Mononuclear cell (primary cell): Measurements from ENCODE around the gene GET3. TPM values are rescaled to one million over a fixed set of nuclear protein-coding genes. Genes with fewer than 3 reads are reported as not detected.
"Not testable (repeated sequence)": the region's sequence is repeated elsewhere in the genome, so short reads cannot be mapped to it uniquely, and the experiment has no call there.

Experiments
- H3K27me3 ChIP-seq: 2 replicates; pipeline ENCODE4 v1.6.0; 2011; ENCODE audit warnings: low read length, control low read depth; ENCODE audit not compliant: insufficient read depth
- H3K4me1 ChIP-seq: 2 replicates; pipeline ENCODE4 v1.5.1; 2011; ENCODE audit warnings: mild to moderate bottlenecking, low read length, control low read depth; ENCODE audit not compliant: insufficient read depth
- H3K4me3 ChIP-seq: 2 replicates; pipeline ENCODE4 v1.5.1; 2011; ENCODE audit warnings: mild to moderate bottlenecking, low read length, moderate library complexity
- H3K9me3 ChIP-seq: 2 replicates; pipeline ENCODE4 v1.5.1; 2011; ENCODE audit warnings: low read depth, mild to moderate bottlenecking, control low read depth, low read length
- total RNA-seq: library from RNA; depleted of rRNA; stranded (reverse); fragments of >200 nt; gene quantifications from one replicate; pipeline ENCODE4 v1.2.3, GENCODE V29; 2012

GET3 gene
- 28.7 TPM for total RNA-seq

- Histone ChIP-seq H3K27me3 (no peaks in the 10 kb centered on the region), H3K4me1 (peaks cover 46% of the 10 kb centered on the region), H3K9me3 (no peaks in the 10 kb centered on the region), H3K4me3 (peak within 1 kb of the TSS; percentile 82)
These were observed at the start of gene GET3 for GRCh38 chr19:12736995-12737834. TSS of gene GET3 (plus strand) at chr19:12737497. CDS start at chr19:12737506, 9 bp downstream.

DNA sequence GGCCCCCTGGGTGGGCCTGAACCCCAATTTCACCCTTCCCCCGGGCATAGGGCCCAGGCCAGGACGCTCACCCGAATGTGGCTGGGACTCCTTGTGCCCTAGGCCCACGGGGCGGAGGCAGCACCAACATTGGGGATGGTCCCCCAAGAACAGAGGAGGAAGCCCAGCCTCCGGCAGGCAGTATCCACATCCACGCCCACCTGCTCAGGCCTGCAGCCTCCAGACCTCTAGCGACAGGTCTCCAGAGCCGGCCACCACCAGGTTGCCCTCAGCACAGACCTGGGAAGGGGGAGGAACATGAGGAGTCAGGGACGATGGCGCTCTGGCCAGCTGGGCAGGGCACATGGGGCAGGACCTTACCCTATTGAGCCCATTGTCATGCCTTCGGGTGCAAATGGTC lies 48.3 kb upstream of the GET3 start:
- no peaks in the 10 kb centered on the region for H3K4me1 ChIP-seq
- no peak overlapping the region for H3K4me3 ChIP-seq
- H3K9me3 ChIP-seq: no peaks in the 10 kb centered on the region
- no peaks in the 10 kb centered on the region for H3K27me3 ChIP-seq

GRCh38 chr19:12689581-12690216 lies 47.6 kb upstream of the GET3 start:
- H3K9me3 ChIP-seq: no peaks in the 10 kb centered on the region
- no peaks in the 10 kb centered on the region for H3K27me3 ChIP-seq
- H3K4me3 ChIP-seq: no peak overlapping the region
- no peaks in the 10 kb centered on the region for H3K4me1 ChIP-seq

DNA sequence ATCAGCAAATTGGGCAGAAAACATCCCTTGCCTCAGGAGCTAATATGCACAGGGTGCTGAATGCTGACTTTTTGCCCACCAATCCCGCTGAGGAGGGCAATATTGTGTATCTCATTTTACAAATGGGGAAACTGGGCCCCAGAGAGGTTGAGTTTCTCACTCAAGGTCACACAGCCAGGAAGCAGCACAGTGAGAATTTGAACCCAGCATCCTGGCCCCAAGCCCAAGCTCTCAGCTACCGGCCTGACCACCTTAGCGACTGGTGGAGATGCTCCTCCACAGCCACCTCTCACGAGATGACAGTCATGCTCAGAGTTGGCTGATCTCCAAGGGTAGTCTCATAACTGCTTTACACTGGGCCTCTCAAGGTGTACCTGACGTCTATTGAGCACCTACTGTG lies 44.3 kb upstream of the GET3 start:
- Histone ChIP-seq H3K9me3 (no peaks in the 10 kb centered on the region), H3K27me3 (no peaks in the 10 kb centered on the region), H3K4me1 (peaks cover 21% of the 10 kb centered on the region), H3K4me3 (no peak overlapping the region)

GRCh38 chr19:12694641-12695040 lies 42.7 kb upstream of the GET3 start:
- H3K4me3 ChIP-seq: no peak overlapping the region
- no peaks in the 10 kb centered on the region for H3K9me3 ChIP-seq
- H3K4me1 ChIP-seq: peaks cover 21% of the 10 kb centered on the region
- no peaks in the 10 kb centered on the region for H3K27me3 ChIP-seq

- no peaks in the 10 kb centered on the region for H3K9me3 ChIP-seq
- H3K27me3 ChIP-seq: no peaks in the 10 kb centered on the region
- peaks cover 21% of the 10 kb centered on the region for H3K4me1 ChIP-seq
- H3K4me3 ChIP-seq: no peak overlapping the region
These were observed 42.2 kb upstream of the GET3 start for GRCh38 chr19:12695096-12695495.

DNA sequence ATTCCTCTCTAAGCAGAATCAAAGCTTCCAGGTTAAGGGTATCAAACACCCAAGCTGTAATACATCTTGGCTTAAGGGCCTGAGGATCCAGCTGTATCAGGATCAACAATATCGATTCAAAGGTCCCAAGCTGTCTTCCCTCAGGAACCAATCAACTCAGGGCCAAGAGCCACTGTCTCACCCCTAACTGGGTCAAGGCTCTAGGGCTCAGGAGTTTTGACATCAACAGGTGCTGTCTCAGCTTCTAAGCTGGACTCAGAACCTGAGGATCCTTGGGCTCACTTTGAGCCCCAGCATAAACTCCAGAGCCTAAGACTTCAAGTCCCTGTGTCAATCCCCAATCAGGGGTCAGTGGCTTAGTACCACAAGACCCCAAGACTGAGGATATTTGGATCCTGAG lies 41.8 kb upstream of the GET3 start:
- H3K4me3 ChIP-seq: no peak overlapping the region
- peaks cover 21% of the 10 kb centered on the region for H3K4me1 ChIP-seq
- no peaks in the 10 kb centered on the region for H3K27me3 ChIP-seq
- no peaks in the 10 kb centered on the region for H3K9me3 ChIP-seq

GRCh38 chr19:12695997-12696365 lies 41.3 kb upstream of the GET3 start:
- Histone ChIP-seq H3K27me3 (no peaks in the 10 kb centered on the region), H3K4me3 (peak overlapping the region; percentile 71), H3K9me3 (no peaks in the 10 kb centered on the region), H3K4me1 (peaks cover 21% of the 10 kb centered on the region)

DNA sequence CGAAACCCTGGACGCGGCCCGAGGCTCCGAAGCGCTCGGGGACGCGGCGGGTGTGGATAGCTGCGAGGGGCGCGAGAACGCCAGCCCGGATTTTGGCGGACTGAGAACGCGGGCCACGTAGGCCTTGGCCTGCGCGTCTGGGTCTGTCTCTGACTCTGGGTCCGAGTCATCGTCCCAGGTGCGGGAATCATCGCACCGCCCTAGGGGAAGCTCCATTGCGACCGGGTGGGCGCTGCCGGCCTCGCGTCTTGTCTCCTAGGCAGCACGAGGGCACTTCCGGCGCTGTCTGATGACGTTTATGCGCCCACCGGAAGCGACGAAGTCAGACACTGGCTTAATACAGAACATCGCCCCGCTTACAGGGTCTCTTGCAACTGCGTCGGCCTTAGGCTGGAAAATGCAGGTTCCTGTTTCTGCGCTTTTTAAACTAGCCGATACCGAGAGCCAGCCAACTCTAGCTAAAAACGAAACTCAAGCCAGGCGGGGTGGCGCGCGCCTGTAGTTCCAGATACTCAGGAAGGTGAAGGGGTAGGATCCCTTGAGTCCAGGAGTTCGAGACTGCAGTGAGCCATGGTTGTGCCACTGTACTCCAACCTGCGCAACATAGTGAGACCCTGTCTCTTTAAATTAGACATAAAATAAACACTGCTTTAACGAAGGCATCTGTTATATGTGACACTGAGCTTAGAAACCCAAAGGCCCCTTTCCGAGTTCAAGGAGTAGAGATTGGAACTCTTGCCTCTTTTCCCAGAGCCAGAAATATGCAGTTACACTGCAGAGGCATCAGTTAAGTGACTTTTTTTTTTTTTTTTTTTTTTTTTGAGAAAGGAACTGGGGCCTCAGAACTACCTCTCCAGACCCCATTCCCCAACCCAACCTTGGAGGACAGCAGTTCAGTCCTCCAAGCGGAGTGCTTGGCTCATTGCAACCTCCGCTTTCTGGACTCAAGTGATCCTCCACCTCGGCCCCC lies 40.6 kb upstream of the GET3 start, which contains the start of gene FBXW9:
TSS of gene FBXW9 (minus strand) at position 266 of the 970 bp plus-strand sequence. CDS start at position 216, 50 bp downstream.
- Histone ChIP-seq H3K9me3 (no peaks in the 10 kb centered on the region), H3K27me3 (no peaks in the 10 kb centered on the region), H3K4me3 (peak within 1 kb of the TSS; percentile 71), H3K4me1 (peaks cover 21% of the 10 kb centered on the region)

DNA sequence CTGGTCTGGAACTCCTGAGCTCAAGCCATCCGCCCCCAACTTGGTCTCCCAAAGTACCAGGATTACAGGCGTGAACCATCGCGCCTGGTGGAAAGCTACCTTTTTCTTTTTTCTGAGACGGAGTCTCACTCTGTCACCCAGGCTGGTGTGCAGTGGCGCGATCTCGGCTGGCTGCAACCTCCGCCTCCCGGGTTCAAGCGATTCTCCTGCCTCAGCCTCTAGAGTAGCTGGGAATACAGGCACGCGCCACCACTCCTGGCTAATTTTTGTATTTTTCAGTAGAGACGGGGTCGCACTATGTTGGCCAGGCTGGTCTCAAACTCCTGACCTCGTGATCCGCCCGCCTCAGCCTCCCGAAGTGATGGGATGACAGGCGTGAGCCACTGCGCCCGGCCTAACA lies 39.9 kb upstream of the GET3 start:
- H3K27me3 ChIP-seq, H3K9me3 ChIP-seq, H3K4me3 ChIP-seq: not testable (repeated sequence)
- H3K4me1 ChIP-seq: peaks cover 21% of the 10 kb centered on the region

DNA sequence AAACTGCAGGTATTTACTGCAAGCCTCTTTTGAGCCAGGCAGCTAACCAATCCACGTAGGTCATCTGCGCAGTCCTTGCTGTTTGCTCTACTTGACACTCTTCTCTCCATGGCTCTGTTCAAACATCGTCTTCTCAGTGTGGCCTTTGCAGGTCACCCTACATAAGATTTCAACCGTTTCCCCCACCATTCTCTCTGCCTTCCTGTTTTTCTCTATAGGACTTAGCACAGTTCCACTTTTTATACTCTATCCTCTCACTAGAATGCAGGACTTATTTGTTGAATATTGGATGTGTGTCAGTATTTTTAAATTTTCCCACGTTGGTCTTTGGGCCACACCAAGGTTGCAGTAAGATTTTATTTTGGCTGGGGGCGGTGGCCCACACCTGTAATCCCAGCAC lies 39.2 kb upstream of the GET3 start:
- Histone ChIP-seq H3K4me1 (peaks cover 21% of the 10 kb centered on the region), H3K4me3 (no peak overlapping the region), H3K9me3 (no peaks in the 10 kb centered on the region), H3K27me3 (no peaks in the 10 kb centered on the region)

DNA sequence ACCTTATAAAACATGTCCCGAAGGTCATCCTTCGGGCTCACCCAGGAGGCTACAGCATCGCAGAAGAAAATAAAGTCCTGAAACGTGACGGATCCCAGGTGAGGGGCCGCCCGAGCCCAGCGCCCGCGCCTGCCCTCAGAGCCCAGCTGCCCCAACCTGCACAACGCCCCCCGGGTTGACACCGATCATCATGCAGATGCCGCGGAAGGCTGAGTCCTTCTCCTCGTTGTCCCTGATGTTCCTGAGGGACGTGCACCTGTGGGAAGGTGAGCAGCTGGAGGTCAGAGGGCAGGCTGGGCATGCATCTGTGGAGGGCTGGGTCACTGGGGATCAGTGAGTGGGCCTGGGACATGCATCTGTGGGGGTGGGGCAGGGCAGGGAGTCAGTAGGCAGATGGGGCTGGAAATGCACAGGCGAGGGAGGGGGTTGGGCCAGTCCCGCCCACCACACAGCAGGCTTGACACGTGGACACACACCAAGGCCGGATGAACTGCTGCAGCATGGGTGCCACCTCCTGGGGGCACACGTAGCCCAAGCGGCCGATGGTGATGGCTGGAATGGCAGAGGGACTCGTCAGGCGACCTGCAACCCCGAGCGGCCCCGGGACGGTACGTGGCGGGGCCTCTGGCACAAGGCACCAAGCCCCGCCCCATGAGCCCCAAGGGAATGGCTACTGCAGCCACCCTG lies 35.6 kb upstream of the GET3 start:
- Histone ChIP-seq H3K4me1 (peaks cover 6% of the 10 kb centered on the region), H3K27me3 (no peaks in the 10 kb centered on the region), H3K4me3 (no peak overlapping the region), H3K9me3 (no peaks in the 10 kb centered on the region)

DNA sequence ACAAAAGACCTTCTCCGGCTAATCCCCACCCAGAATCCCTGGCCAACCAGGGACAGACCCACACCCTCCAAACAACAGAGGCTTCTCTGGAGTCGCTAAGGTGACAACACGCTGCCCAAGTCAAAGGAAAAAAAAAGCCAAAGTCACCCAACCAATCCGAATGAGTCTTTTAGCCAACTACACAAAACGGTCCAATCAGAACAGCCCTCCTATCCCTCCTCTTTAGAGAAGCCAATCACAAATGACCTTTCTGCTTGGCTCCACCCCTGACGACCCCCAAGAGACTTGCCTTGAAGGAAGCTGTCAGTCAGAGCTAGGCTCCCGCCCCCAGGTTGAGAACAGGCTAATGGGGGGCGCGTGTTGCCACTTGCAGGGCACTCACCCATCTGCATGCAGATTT lies 34.3 kb upstream of the GET3 start:
- no peaks in the 10 kb centered on the region for H3K4me1 ChIP-seq
- no peak overlapping the region for H3K4me3 ChIP-seq
- no peaks in the 10 kb centered on the region for H3K27me3 ChIP-seq
- no peaks in the 10 kb centered on the region for H3K9me3 ChIP-seq

- Histone ChIP-seq H3K27me3 (no peaks in the 10 kb centered on the region), H3K9me3 (no peaks in the 10 kb centered on the region), H3K4me1 (no peaks in the 10 kb centered on the region), H3K4me3 (no peak overlapping the region)
These were observed 32.1 kb upstream of the GET3 start for GRCh38 chr19:12705169-12705568.
